ENCODE results near the gene IL31RA. TPM values are rescaled to one million over a fixed set of nuclear protein-coding genes. Genes with fewer than 3 reads are reported as not detected.

Gene IL31RA
- total RNA-seq, 2 experiments from 2014 or later: not detected

- no TSS peak for BruUV-seq (replicated peaks)
- no peaks in the 10 kb centered on the region for H3K9me2 ChIP-seq (ENCODE audit: insufficient read depth, low read length)
- H3K4me1 ChIP-seq (ENCODE audit: insufficient read depth, low read length, poor library complexity, severe bottlenecking): no peaks in the 10 kb centered on the region
- H3K4me3 ChIP-seq (ENCODE audit: low read depth, low read length, poor library complexity, severe bottlenecking): no peak overlapping the region
- no peak overlapping the region for H3K27ac ChIP-seq (ENCODE audit: low read depth, low read length, poor library complexity, severe bottlenecking)
- intact Hi-C loops (cut with micrococcal nuclease; ENCODE audit: unreplicated experiment): no loop called here
- no peaks in the 10 kb centered on the region for H3K79me2 ChIP-seq (ENCODE audit: insufficient read depth, low read depth, low read length)
- H4K20me1 ChIP-seq (ENCODE audit: insufficient read depth, low read length): no peaks in the 10 kb centered on the region
- H2AFZ ChIP-seq (ENCODE audit: low read length): no peak overlapping the region
- H3K4me2 ChIP-seq (ENCODE audit: low read length): no peak overlapping the region
- TF ChIP-seq CTCF (conservative IDR thresholded peaks at IDR 0.05; ENCODE audit: low read length) (no peak), EZH2phosphoT487 (IDR thresholded peaks at IDR 0.05; ENCODE audit: borderline replicate concordance, low read depth, low read length) (no peak)
- H3K9me3 ChIP-seq (ENCODE audit: low read length): no peaks in the 10 kb centered on the region
- H3K36me3 ChIP-seq (ENCODE audit: insufficient read depth, low read length): no peaks in the 10 kb centered on the region
- ChIA-PET POLR2A (interaction anchor here (0.6 kb wide), 1 partner anchor 470 kb away, joined by 3 read pairs; no protein-coding TSS in a partner anchor), CTCF (ENCODE audit: unreplicated experiment) (no interaction called here)
- no peak for DNase-seq (ENCODE audit: low spot score)
Observed at GRCh38 chr5:55911784-55912653, 60.9 kb downstream of the IL31RA start.

GRCh38 chr5:55913466-55914413, 62.6 kb downstream of the IL31RA start:
- no peaks in the 10 kb centered on the region for H3K4me1 ChIP-seq (ENCODE audit: insufficient read depth, low read length, poor library complexity, severe bottlenecking)
- BruUV-seq (replicated peaks): no TSS peak
- CTCF ChIA-PET (ENCODE audit: unreplicated experiment): no interaction called here
- POLR2A ChIA-PET: interaction anchor here (0.6 kb wide), 1 partner anchor 1762 kb away, joined by 3 read pairs; no protein-coding TSS in a partner anchor
- DNase-seq (ENCODE audit: low spot score): no peak
- H3K79me2 ChIP-seq (ENCODE audit: insufficient read depth, low read depth, low read length): no peaks in the 10 kb centered on the region
- H3K9me2 ChIP-seq (ENCODE audit: insufficient read depth, low read length): no peaks in the 10 kb centered on the region
- no peaks in the 10 kb centered on the region for H3K9me3 ChIP-seq (ENCODE audit: low read length)
- H3K4me3 ChIP-seq (ENCODE audit: low read depth, low read length, poor library complexity, severe bottlenecking): no peak overlapping the region
- intact Hi-C loops (cut with micrococcal nuclease; ENCODE audit: unreplicated experiment): no loop called here
- H3K4me2 ChIP-seq (ENCODE audit: low read length): no peak overlapping the region
- no peaks in the 10 kb centered on the region for H4K20me1 ChIP-seq (ENCODE audit: insufficient read depth, low read length)
- TF ChIP-seq CTCF (conservative IDR thresholded peaks at IDR 0.05; ENCODE audit: low read length) (no peak), EZH2phosphoT487 (IDR thresholded peaks at IDR 0.05; ENCODE audit: borderline replicate concordance, low read depth, low read length) (no peak)
- no peak overlapping the region for H2AFZ ChIP-seq (ENCODE audit: low read length)
- H3K36me3 ChIP-seq (ENCODE audit: insufficient read depth, low read length): no peaks in the 10 kb centered on the region
- no peak overlapping the region for H3K27ac ChIP-seq (ENCODE audit: low read depth, low read length, poor library complexity, severe bottlenecking)

Measured in OCI-LY7 (cell line).